SK-N-MC (cell line): ENCODE data around the gene LRWD1.
"Not testable (repeated sequence)": the region's sequence is repeated elsewhere in the genome, so short reads cannot be mapped to it uniquely, and the experiment has no call there.

Experiments used
- EZH2 ChIP-seq: fragments of 200-600 bp; sonication (generic); IDR thresholded peaks from one replicate; pipeline ENCODE4 v1.6.1; 2017; ENCODE audit warnings: antibody characterized with exemption
- FOXP2 ChIP-seq: optimal IDR thresholded peaks from 2 replicates; pipeline ENCODE3; 2011; ENCODE audit warnings: mild to moderate bottlenecking, moderate library complexity; ENCODE audit not compliant: insufficient read depth; ENCODE audit errors: extremely low read length, control extremely low read depth
- POLR2AphosphoS5 ChIP-seq: IDR thresholded peaks from 2 replicates; pipeline ENCODE4 v1.6.1; 2012; ENCODE audit warnings: mild to moderate bottlenecking, low read depth, low read length, borderline replicate concordance

- TF ChIP-seq POLR2AphosphoS5, EZH2, FOXP2: not testable (repeated sequence)
Measured at GRCh38 chr7:102520797-102521196, 56.0 kb downstream of the LRWD1 start.
